ENCODE measurements around the gene ABLIM3. TPM values are rescaled to one million over a fixed set of nuclear protein-coding genes. Genes with fewer than 3 reads are reported as not detected.

The ABLIM3 gene
- total and polyA plus RNA-seq, 10 of the 15 experiments (the other 5 are each of a cell fraction or from before 2014, with no cell fraction given), result 0.03 TPM; not detected in 9

- ChIA-PET RAD21 (ENCODE audit: unreplicated experiment) (no interaction called here), SMC1A (ENCODE audit: uncharacterized antibody, unreplicated experiment) (interaction anchor here (0.7 kb wide), 1 partner anchor 14 kb away, joined by 3 read pairs; no protein-coding TSS in a partner anchor), POLR2A (no interaction called here), CTCF (interaction anchor here (0.6 to 1.5 kb wide), 5 partner anchors 20 to 135 kb away, joined by 3 read pairs; no protein-coding TSS in a partner anchor)
- Histone ChIP-seq H3K4me1 (ENCODE audit: control insufficient read depth, insufficient read depth, low read length) (no peaks in the 10 kb centered on the region), H3K4me2 (ENCODE audit: control insufficient read depth, insufficient read depth) (no peak overlapping the region), H3K36me3 (ENCODE audit: control insufficient read depth in 2 of 2, insufficient read depth in 2 of 2, low read length in 1 of 2) (no peaks in the 10 kb centered on the region), H3K9me3 (replicated peaks; ENCODE audit: control insufficient read depth, insufficient read depth, low read length) (peaks cover 3% of the 10 kb centered on the region; the same call in 2 of the 3 replicates), H3K9ac (ENCODE audit: control insufficient read depth, insufficient read depth, low read length) (no peak overlapping the region), H4K20me1 (ENCODE audit: control insufficient read depth, insufficient read depth) (no peaks in the 10 kb centered on the region), H2AFZ (ENCODE audit: control insufficient read depth, low read depth, low read length) (no peak overlapping the region), H3K79me2 (ENCODE audit: control insufficient read depth, insufficient read depth, low read length) (no peaks in the 10 kb centered on the region), H3K27ac (ENCODE audit: control insufficient read depth, insufficient read depth) (no peak overlapping the region), H3K27me3 (replicated peaks in 1 of 2; ENCODE audit: control insufficient read depth in 2 of 2, insufficient read depth in 2 of 2, low read length in 1 of 2) (no peaks in the 10 kb centered on the region; a peak in 1 of 4 replicates), H3K4me3 (no peak overlapping the region)
- DNase-seq (ENCODE audit: low read depth, low spot score) (no peak), ATAC-seq (no peak), FAIRE-seq (no peak)
- WGBS (ENCODE audit: insufficient coverage, insufficient replicate concordance, low lambda C conversion rate, missing lambda C conversion rate), result 78% methylated on average over 7 of the region's 7 CpGs
- intact Hi-C loops (cut with micrococcal nuclease; ENCODE audit: unreplicated experiment), result loop anchor here (5.0 kb wide), 2 partner anchors 123 to 523 kb away; partner anchors contain the start of gene ABLIM3
- TF ChIP-seq CBX5 (IDR thresholded peaks at IDR 0.05; ENCODE audit: low read depth) (no peak), BACH1 (IDR thresholded peaks at IDR 0.05; ENCODE audit: borderline replicate concordance) (no peak), BHLHE40 (IDR thresholded peaks at IDR 0.05; ENCODE audit: borderline replicate concordance in 1 of 2, low read depth in 2 of 2, low read length in 1 of 2) (no peak)
- BruUV-seq (replicated peaks), result no TSS peak
- in situ Hi-C loops (cut with MboI), result no loop called here
Observed at GRCh38 chr5:149265068-149265465, 123.8 kb downstream of the ABLIM3 start.

GRCh38 chr5:149265597-149265996 lies 124.3 kb downstream of the ABLIM3 start:
- H3K27me3 ChIP-seq (replicated peaks in 1 of 2; ENCODE audit: control insufficient read depth in 2 of 2, insufficient read depth in 2 of 2, low read length in 1 of 2), result no peaks in the 10 kb centered on the region; a peak in 1 of 4 replicates
- in situ Hi-C loops (cut with MboI) (no loop called here), intact Hi-C loops (cut with micrococcal nuclease; ENCODE audit: unreplicated experiment) (loop anchor here (5.0 kb wide), 2 partner anchors 123 to 523 kb away; partner anchors contain the start of gene ABLIM3)
- H3K27ac ChIP-seq (ENCODE audit: control insufficient read depth, insufficient read depth), result no peak overlapping the region
- H3K4me2 ChIP-seq (ENCODE audit: control insufficient read depth, insufficient read depth), result no peak overlapping the region
- H3K4me3 ChIP-seq, result no peak overlapping the region
- ATAC-seq, result no peak
- H3K4me1 ChIP-seq (ENCODE audit: control insufficient read depth, insufficient read depth, low read length), result no peaks in the 10 kb centered on the region
- no peaks in the 10 kb centered on the region for H3K36me3 ChIP-seq (ENCODE audit: control insufficient read depth in 2 of 2, insufficient read depth in 2 of 2, low read length in 1 of 2)
- H3K9ac ChIP-seq (ENCODE audit: control insufficient read depth, insufficient read depth, low read length), result no peak overlapping the region
- no peak for DNase-seq (ENCODE audit: low read depth, low spot score)
- no TSS peak for BruUV-seq (replicated peaks)
- SMC1A ChIA-PET (ENCODE audit: uncharacterized antibody, unreplicated experiment), result no interaction called here
- POLR2A ChIA-PET, result no interaction called here
- H4K20me1 ChIP-seq (ENCODE audit: control insufficient read depth, insufficient read depth), result no peaks in the 10 kb centered on the region
- WGBS (ENCODE audit: insufficient coverage, insufficient replicate concordance, low lambda C conversion rate, missing lambda C conversion rate), result 1% methylated on average over 4 of the region's 4 CpGs
- no peaks in the 10 kb centered on the region for H3K79me2 ChIP-seq (ENCODE audit: control insufficient read depth, insufficient read depth, low read length)
- no peak for FAIRE-seq
- no peak overlapping the region for H2AFZ ChIP-seq (ENCODE audit: control insufficient read depth, low read depth, low read length)
- peaks cover 3% of the 10 kb centered on the region; the same call in 2 of the 3 replicates for H3K9me3 ChIP-seq (replicated peaks; ENCODE audit: control insufficient read depth, insufficient read depth, low read length)
- RAD21 ChIA-PET (ENCODE audit: unreplicated experiment), result interaction anchor here (0.6 kb wide), 1 partner anchor 595 kb away, joined by 3 read pairs; no protein-coding TSS in a partner anchor
- CTCF ChIA-PET, result interaction anchor here (0.6 to 1.5 kb wide), 5 partner anchors 43 to 1378 kb away, joined by 3 read pairs; no protein-coding TSS in a partner anchor
- TF ChIP-seq PAX5 (IDR thresholded peaks at IDR 0.05; ENCODE audit: borderline replicate concordance, low read depth, low read length) (no peak), WRNIP1 (IDR thresholded peaks at IDR 0.05; ENCODE audit: borderline replicate concordance, low read depth, low read length) (no peak), BCLAF1 (IDR thresholded peaks at IDR 0.05) (no peak), CTCF (IDR thresholded peaks at IDR 0.05 in 2 of 3, conservative IDR thresholded peaks at IDR 0.05 in 1 of 3; ENCODE audit: control insufficient read depth in 2 of 3, extremely low read depth in 1 of 3, insufficient read depth in 1 of 3, low read depth in 3 of 3, low read length in 3 of 3) (0 out of 6 replicates have a peak, but pooled peaks of 2 of the 3 experiments have one; percentile 1 to 4)
